Left lung (tissue), 10 donors: Measurements from ENCODE around the gene HSH2D. TPM values are rescaled to one million over a fixed set of nuclear protein-coding genes. Genes with fewer than 3 reads are reported as not detected.

Source experiments
- ATAC-seq: fragments of 200-7000 bp; cut with Tn5 transposase; one replicate; pipeline ENCODE4 v1.9.1; 2020; ENCODE audit warnings: moderate library complexity
- DNase-seq, 4 donors: peaks; one replicate each; pipeline ENCODE4 v3.0.0-alpha.2; 2013 to 2020
- H3K27ac ChIP-seq, 2 donors: fragments of 200-600 bp; sonication (generic) in 1 of 2; one replicate each; pipeline versions ENCODE4 v1.5.0 to v1.8.0; 2020 to 2021
- H3K27me3 ChIP-seq, 2 donors: fragments of 200-600 bp; sonication (generic) in 1 of 2; one replicate each; pipeline versions ENCODE4 v1.5.0 to v1.8.0; 2020 to 2021
- H3K36me3 ChIP-seq, 2 donors: fragments of 200-600 bp; sonication (generic) in 1 of 2; one replicate each; pipeline versions ENCODE4 v1.5.0 to v1.8.0; 2020 to 2021
- H3K4me1 ChIP-seq, 2 donors: fragments of 200-600 bp; one replicate each; pipeline ENCODE4 v1.8.0; 2021
- H3K4me3 ChIP-seq, 2 donors: fragments of 200-600 bp; sonication (generic) in 1 of 2; one replicate each; pipeline versions ENCODE4 v1.5.0 to v1.8.0; 2020 to 2021; ENCODE audit warnings: mild to moderate bottlenecking in 1 of 2
- H3K9me3 ChIP-seq, 2 donors: fragments of 200-600 bp; sonication (generic) in 1 of 2; one replicate each; pipeline versions ENCODE4 v1.5.0 to v1.8.0; 2020 to 2021
- intact Hi-C, 2 donors: fragments of 100-400 bp; cut with DNase I; formaldehyde crosslinking; loops; one replicate each; pipeline versions ENCODE4 v1.11.2 to v1.14.2; 2022
- polyA plus RNA-seq, 6 donors: library from polyadenylated mRNA; unstranded; fragments of 120-200 nt; gene quantifications; one replicate each; pipeline ENCODE4 v1.2.1, GENCODE V29; 2013; ENCODE audit not compliant: insufficient read length in 6 of 6
- total RNA-seq, 2 donors: library from RNA; stranded (reverse); fragmentation: NEBNext Ultra II Directional; extraction: Animal tissue kit (Norgen Biotek cat#: 25700); gene quantifications; one replicate each; pipeline ENCODE4 v1.2.1, GENCODE V29; 2021
- TF ChIP-seq, protein P1 (sequence below), 2 donors: fragments of 200-600 bp; sonication (generic) in 1 of 2; IDR thresholded peaks; one replicate each; pipeline versions ENCODE4 v1.5.0 to v1.8.0; 2021; ENCODE audit warnings: antibody characterized with exemption in 2 of 2
- donor health status: DM: no; HTN: yes; CAD: no.
- donor health status: DM: no; HTN: no; CAD: no.

Gene HSH2D
- total and polyA plus RNA-seq, 8 donors, result 1.8 to 8.5 (median 2.3) TPM

DNA sequence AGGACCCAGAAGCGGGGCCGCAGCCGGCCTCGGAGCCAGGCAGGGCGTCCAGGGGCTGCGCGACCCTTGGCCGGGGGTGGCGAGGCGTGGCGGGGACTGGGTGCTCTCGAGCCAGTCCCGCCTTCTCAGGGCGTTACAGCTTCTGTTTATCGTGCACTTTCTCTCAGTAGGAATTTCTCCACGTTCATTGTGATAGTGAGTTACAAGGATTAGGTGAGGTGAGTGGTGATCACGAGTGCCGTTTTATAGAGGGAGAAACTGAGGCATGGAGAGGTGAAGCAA lies 54.8 kb downstream of the HSH2D start:
- peaks cover 0 to 40% of the 10 kb centered on the region in 2 donors for H3K36me3 ChIP-seq
- H3K27me3 ChIP-seq, result no peaks in the 10 kb centered on the region
- peak overlapping the region; percentile 90 to 99 for H3K4me3 ChIP-seq
- TF ChIP-seq, protein P1, sequence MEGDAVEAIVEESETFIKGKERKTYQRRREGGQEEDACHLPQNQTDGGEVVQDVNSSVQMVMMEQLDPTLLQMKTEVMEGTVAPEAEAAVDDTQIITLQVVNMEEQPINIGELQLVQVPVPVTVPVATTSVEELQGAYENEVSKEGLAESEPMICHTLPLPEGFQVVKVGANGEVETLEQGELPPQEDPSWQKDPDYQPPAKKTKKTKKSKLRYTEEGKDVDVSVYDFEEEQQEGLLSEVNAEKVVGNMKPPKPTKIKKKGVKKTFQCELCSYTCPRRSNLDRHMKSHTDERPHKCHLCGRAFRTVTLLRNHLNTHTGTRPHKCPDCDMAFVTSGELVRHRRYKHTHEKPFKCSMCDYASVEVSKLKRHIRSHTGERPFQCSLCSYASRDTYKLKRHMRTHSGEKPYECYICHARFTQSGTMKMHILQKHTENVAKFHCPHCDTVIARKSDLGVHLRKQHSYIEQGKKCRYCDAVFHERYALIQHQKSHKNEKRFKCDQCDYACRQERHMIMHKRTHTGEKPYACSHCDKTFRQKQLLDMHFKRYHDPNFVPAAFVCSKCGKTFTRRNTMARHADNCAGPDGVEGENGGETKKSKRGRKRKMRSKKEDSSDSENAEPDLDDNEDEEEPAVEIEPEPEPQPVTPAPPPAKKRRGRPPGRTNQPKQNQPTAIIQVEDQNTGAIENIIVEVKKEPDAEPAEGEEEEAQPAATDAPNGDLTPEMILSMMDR (IDR thresholded peaks at IDR 0.05), result no peak
- DNase-seq (no peak), ATAC-seq (peak; percentile 29)
- no peaks in the 10 kb centered on the region for H3K9me3 ChIP-seq
- intact Hi-C loops, result no loop called here
- peak overlapping the region; percentile 61 to 91 for H3K27ac ChIP-seq
- H3K4me1 ChIP-seq, result peaks cover 26 to 33% of the 10 kb centered on the region in 2 donors

DNA sequence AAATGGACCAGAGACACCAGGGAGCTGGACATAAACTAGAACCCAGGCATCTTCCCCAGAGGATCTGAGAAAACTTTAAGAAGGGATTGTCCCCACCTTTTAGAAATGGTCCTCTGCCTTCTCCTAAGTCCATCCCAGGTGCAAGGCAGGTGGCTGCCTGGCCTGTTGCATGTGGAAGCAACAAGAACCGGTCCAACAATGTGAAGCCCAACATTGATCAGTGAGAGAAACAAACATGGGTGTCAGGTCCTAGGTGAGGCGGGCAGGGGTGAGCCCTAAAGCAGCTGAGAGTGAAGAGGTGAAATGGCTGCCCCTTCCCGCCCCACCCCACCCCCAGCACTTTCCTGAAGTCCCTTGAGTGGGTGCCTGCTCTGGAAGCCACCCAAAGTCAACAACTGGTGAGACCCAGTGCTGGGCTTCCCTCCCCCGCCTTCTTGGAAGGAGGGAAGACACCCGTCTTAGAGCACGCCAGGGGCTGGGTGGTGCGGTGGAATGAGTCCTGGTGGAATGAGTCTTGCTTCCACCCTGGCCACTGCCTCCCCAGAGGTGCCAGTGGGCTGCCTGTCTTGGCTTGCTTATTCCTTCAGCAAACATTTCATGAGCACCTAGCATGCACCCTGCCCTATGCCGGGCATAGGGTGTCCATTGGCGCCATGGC lies 55.9 kb downstream of the HSH2D start:
- intact Hi-C loops, result no loop called here
- TF ChIP-seq, protein P1 (IDR thresholded peaks at IDR 0.05), result no peak
- ATAC-seq, result peak; percentile 30
- Histone ChIP-seq H3K9me3 (no peaks in the 10 kb centered on the region), H3K4me3 (peak overlapping the region in 1 of 2 donors; percentile 99), H3K36me3 (peaks cover 0 to 41% of the 10 kb centered on the region in 2 donors), H3K27me3 (no peaks in the 10 kb centered on the region), H3K4me1 (peaks cover 26 to 33% of the 10 kb centered on the region in 2 donors), H3K27ac (peak overlapping the region in 1 of 2 donors; percentile 37)
- peak in 2 of 4 donors; percentile 55 to 65 for DNase-seq

DNA sequence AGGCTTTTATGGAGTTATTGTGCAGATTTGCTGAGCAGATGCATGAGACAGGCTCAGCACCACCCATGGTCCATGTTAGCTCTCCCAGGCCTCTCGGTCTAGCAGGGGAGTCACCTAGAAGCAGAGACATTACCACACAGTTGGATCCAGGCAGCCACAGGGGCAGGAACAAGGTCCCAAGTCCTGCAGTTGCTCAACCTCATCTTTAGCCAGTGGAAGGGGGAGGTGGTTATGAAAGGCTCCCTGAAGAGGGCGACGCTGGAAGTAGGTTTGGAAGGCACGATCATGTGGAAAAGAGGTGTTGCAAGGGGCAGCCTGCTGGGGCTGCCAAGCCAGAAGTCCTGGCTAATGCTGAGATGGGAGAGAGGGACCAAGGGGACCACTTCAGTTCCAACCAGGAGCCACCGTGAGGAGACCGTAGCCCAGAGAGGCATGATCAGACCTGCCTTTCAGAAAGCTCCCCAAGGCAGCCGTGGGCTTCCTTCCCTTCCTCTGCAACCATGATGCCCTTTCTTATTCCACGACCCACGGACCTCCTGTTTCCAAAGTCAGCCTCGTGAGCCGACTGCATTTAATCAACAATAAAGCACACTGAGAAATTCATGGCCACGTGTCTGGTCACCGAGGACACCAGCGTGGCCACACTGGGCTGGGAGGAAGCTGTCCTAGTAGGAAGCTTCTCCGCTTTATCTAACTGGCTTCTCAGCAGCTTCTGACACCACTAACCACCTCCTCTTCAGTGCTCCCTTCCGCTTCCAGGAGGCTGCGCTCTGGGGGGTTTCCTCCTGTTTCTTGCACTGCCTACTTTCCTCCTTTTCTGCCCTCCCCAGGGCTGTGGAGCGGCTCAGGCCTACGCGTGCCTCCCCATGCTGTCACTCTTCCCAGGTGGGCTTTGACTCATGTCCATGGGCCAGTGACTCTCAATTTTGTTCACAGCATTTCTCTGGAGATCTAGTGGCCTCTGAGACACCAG lies 56.8 kb downstream of the HSH2D start:
- ATAC-seq, result peak; percentile 45
- intact Hi-C loops, result no loop called here

DNA sequence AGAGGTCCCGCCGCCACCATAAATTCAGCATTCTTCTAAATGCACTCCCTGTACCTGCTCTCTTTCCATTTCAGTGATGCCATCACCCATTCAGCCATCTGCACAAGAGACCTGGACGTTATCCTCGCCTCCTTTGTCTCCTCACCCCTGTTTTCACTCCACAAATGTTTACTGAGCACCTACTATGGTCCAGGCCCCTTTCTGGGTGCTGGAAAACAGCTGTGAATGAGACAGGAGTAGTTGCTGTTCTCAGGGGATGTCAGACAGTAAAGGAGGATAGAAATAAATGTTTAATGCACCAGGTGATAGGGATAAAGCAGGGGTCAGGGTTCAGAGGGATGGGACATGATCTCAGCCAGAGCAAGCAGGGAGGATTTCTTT lies 57.5 kb downstream of the HSH2D start:
- DNase-seq (no peak), ATAC-seq (no peak)
- Histone ChIP-seq H3K27me3 (no peaks in the 10 kb centered on the region), H3K27ac (peak overlapping the region in 1 of 2 donors; percentile 37), H3K4me1 (peaks cover 26 to 33% of the 10 kb centered on the region in 2 donors), H3K36me3 (peaks cover 0 to 57% of the 10 kb centered on the region in 2 donors), H3K9me3 (no peaks in the 10 kb centered on the region), H3K4me3 (no peak overlapping the region)
- intact Hi-C loops, result no loop called here
- TF ChIP-seq, protein P1 (IDR thresholded peaks at IDR 0.05), result no peak

More for the DNA sequence above, 56.8 kb downstream of the HSH2D start:
- Histone ChIP-seq H3K4me1 (peaks cover 26 to 33% of the 10 kb centered on the region in 2 donors), H3K36me3 (peaks cover 0 to 50% of the 10 kb centered on the region in 2 donors), H3K4me3 (no peak overlapping the region), H3K27ac (peak overlapping the region in 1 of 2 donors; percentile 37), H3K27me3 (no peaks in the 10 kb centered on the region), H3K9me3 (no peaks in the 10 kb centered on the region)
- DNase-seq, result peak in 1 of 4 donors; percentile 17
- TF ChIP-seq, protein P1 (IDR thresholded peaks at IDR 0.05), result no peak
